GM18520 (cell line): ENCODE data around the gene BCL2L11.
A peak's percentile ranks its signal among the peaks of the same experiment; 100 is the strongest.

Source experiments
- ATAC-seq: cut with Tn5 transposase; IDR thresholded peaks from one replicate; pipeline ENCODE4 v1.9.1; 2021; ENCODE audit not compliant: unreplicated experiment

BCL2L11 gene

DNA sequence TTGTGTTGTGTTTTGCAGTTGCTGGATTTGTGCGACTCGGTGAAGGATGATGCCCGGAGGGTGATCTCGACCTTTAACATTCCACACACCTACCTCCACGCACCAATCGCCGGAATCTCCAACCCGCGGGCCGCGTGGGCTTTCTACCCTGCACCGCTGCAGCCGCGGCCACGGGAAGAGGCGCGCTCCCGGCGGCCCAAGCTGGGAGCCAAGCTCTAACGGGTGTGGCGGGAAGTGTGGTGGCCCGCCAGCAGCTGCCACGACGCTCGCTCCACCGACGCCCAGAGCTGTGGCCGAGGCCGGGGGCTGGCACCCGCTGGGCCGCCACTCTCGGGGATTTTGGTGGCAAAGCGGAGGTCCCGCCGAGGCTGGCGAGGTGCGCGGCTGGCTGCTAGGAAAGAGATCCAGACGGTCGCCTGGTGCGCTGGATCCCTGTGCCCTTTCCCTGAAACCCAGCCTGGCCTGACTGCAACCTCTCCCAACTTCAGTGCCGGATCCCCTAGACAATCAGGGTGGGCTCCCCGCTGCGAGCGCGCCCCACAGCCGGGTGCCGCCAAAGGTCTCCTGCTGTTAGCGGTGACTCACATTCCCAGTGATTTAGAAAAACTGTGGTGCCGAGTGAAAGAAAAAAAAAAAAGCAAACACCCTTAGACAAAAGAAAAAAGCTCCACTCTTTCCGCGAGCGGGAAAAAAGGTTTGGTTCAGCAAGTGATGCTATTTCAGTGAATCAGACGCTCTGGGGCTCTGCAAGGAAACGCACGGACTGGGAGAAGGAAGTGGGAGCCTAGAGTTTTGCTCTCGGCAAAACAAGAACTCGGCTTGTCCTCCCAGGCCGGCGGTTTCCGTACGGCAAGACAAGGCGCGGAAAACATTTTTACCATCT lies 2.9 kb upstream of the BCL2L11 start:
- ATAC-seq = no peak

DNA sequence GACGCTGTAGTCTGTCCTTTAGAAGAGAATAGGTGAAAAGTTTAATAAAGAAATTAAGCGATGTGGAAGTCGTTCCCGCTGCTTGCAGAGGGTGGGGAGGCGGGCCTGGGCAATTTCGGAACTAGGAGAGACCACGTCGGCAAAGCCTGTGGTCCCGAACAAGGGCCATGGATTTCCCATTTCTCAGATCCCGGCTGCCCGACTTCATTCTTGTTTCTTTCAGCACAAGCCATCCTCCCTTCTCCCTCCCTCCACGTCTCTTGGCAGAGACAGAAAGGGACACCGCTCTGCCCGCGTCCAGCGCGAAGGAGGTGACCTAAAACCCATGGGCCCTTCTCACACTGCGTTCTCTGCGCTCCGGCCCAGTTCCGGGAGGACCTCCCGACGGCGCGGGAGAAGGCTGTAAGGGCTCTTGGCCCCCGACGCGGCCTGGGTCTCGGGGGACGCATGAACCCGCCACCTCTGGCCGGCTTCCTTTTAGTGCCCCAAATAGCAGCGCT lies 2.2 kb upstream of the BCL2L11 start:
- ATAC-seq = no peak

DNA sequence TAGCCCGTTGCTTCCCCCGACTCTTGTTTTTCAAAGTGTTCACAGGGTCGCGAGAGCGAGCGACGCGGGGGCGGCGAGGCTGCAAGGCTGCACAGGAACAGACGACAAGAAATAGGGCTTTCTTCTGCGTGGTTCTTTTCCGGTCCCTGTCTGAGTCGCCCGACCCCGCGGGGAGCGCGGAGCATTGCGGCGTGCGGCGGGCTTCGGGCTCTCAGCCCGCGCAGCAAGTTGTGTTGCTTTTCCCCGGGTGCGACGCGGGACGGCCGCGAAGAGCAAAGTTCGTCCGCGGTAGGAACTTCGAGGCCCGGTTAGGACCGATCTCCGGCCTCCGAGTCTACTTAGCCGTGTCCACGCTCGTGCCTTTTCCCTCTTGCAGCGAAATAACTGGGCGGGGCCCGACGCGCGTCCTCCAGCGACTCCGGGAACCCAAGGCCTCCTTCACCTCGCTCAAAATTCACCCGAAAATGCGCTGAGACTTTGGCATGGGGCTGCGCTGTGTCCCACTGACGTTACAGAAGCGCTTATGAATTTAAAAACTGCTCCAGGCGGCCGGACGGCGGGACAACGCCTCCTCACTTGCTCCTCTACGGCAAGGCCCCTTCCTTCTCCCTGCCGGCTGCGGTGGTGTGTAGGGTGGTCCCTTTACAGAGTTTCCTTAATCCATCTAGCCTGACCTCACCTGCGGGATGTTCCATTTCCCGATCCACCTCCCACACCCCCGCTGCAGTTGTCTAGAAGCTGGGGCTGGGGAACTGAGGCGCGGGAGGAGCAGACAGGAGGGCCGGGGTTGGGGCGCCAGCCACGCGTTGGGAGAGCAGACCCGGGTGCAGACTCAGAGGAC lies 1.5 kb upstream of the BCL2L11 start:
- no peak for ATAC-seq

DNA sequence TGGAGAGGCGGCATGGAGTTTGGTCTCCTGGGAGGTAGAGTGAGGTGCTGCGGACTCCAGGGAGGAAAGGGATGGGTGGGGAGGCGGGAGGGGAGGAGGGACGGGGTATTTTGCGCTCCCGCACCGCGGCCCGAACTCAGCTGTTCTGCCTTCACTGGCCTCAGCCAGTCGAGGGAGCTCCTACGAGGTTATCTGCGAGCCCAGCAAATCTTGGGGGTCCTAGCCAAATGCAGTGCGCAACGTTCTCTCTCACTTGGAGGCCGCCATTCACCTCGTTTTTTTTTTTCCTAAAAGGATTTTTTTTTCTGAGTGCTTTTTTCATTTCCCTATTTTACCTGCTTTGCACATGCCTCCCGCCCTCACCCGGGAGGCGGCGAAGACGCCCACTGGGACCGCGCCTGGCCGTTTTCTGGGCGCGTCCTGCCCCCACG lies 877 bp upstream of the BCL2L11 start:
- no peak for ATAC-seq

DNA sequence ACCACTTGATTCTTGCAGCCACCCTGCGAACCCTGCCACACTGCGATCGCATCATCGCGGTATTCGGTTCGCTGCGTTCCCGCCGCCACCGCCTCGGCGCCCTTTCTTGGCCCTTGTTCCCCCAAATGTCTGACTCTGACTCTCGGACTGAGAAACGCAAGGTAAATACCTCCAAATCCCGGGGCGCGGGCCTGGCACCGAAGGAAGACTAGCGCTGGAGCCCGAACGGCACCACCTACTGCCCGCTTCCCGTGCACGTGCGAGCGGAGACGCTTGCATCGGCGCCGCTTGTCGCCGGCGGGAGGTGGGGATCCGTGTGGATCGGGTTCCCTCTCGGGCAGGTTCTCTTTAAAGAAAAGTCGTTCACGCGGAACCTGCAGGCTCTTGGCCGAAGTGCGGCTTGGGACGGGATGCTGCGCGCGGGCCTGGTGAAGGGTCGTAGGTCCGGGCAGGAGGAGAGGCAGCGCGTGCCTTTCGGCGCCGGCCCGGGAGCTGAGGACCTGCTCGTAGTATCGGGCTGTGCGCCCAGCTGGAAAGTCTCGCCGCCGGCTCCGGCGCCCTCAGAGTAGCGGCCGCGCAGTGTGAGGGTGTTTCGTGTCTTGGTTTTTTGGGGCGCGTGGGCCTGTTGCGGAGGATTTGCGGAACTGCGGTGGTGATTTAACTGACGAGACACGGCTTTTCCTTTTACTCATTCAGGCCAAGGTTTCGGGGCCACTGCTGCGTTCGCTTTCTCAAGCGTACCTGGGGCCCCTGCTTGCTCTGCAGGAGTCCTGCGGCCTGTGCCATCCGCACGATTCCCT lies 514 bp downstream of the BCL2L11 start:
- ATAC-seq = no peak

DNA sequence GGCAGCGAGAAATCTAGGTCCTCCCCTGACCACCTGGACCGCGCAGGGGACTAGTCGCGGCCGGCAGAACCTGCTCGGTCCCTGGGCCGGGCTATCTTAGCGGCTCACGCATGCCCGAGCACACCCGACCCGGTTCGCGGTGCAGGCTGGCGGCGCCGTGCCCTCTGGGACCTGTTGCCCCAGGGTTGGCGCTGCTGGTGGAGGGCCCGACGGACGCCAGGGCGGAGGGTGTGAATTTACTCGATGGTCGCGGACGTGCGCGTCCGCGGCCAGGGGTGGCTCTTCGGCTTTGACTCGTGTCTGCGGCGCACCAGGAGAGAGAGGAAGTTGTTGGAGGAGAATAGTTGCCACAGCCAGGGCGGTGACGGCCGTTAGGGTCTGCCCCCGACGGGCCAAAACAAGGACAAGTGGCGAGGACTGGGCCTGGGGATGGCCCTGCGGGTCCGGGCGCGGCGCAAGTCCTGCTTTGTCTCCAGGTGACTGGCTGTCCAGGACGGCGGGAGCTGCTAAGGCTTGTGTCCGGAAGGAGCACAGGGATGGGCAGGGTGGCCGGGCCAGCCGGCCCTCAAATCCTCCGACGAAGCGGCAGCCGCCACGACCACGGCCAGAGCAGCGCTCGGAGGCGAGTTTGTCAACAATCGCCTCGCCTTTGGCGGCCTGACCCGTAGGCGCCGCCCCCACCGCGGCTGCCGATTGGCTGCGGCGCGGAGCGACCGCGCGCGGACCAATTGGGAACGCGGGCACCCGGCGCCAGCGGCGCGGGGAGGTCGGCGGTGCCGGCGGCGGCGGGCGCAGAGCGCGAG lies 1.3 kb downstream of the BCL2L11 start:
- peak; percentile 44 for ATAC-seq

DNA sequence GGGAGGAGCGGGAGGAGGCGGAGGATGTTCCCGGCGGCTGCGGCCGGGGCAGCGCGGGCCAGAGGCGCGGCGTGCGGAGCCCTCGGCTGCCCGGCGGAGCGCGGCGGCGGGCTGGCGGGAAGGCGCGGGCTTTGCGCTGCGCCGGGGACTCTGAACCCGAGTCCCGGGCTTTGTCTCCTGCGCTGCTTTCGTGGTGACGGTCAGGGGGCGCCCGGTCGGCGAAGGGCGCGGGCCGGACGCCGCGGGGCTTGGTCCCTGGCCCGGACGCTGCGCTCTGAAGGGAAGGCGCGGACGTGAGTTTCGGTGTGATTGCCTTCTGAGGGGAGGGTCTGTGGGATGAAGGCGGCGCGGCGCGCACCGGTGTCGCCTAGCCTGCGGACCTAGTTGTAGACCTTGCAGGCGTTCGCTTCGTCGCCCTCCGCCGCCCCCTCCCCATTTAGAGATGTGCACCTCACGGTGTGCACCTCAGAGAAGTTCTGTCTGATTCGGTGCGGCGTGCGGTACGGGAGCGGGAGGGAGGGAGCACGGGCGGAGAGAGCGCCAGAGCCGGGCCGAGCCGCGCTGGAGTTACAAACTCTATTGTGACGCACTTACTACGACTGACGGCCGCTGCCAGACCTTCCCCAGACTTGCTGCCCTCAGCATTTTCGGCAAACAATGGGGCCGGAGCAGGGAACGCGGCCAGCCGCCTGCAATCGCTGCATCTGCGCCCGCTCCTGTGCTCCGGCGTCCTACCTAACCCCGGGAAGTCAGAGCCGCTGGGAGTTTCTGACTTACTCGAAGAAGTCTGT lies 2.1 kb downstream of the BCL2L11 start:
- ATAC-seq = peak; percentile 4

DNA sequence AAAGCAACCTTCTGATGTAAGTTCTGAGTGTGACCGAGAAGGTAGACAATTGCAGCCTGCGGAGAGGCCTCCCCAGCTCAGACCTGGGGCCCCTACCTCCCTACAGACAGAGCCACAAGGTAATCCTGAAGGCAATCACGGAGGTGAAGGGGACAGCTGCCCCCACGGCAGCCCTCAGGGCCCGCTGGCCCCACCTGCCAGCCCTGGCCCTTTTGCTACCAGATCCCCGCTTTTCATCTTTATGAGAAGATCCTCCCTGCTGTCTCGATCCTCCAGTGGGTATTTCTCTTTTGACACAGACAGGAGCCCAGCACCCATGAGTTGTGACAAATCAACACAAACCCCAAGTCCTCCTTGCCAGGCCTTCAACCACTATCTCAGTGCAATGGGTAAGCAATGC lies 3.0 kb downstream of the BCL2L11 start:
- ATAC-seq = no peak

DNA sequence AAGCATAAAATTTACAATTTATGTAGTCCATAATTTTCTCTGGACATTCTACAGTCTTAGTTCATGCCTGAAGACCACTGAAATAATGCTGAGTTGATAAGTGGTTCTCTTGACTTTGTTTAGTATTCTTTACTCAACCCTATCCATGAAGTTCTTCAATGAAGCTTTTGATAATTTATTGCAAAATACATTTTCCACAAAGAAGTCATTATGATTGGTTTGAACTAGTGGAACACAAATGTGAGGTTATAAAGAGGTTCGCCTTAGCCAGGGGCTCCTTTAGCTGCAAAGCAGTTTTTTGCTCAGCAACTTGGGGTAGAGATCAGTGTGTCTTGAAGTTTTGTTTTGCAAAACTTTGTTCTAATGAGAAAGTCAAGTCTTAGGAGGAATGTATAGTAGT lies 5.9 kb downstream of the BCL2L11 start:
- ATAC-seq = no peak

DNA sequence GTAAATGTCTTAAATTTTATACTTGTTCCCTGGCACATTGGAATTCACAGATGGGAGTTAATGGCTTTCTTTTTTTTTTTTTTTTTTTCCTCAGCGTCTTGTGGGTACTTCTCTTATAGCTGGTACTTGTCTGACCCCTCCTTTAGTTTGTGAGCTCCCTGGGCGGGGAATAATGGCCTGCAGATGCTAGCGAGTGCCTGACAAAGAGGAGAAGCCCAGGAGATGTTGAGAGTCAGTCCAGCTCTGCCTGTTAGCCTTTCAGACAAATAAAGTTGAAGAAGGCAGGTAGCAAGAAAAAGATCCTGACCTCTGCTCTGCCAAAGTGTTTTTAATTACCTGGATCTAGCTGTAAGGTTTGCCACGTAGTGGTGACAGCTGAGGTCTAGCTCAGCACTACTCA lies 6.6 kb downstream of the BCL2L11 start:
- ATAC-seq = no peak

DNA sequence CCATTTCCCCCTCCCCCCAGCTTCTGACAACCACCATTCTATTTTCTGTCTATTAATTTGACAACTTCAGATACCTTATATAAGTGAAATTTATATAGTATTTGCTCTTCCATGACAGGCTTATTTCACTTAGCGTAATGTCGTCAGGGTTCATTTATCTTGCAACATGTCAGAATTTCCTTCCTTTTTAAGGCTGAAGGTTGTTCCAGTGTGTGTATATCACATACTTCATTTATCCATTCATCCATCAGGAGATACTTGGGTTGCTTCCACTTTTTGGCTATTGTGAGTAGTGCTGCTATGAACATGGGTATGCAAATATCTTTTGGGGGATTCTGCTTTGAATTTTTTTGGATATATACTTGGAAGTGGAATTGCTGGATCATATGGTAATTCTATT lies 7.4 kb downstream of the BCL2L11 start:
- ATAC-seq = no peak

DNA sequence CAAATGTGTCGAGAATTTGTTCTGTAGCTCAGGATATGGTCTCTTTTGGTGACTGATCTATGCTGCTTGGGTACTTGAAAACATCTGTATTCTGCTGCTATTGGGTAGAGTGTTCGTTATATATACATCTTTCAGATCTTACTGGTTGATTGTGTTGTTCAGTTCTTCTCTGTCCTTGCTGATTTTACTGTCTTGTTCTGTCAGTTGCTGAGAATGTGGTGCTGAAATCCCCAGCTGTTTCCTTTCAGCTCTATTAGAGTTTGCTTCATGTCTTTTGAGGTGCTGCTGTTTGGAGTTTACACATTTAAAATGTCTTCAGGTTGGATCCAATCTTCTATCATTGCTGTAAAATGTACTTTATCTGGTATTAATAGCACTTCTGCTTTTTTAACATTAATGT lies 12.9 kb downstream of the BCL2L11 start:
- no peak for ATAC-seq

DNA sequence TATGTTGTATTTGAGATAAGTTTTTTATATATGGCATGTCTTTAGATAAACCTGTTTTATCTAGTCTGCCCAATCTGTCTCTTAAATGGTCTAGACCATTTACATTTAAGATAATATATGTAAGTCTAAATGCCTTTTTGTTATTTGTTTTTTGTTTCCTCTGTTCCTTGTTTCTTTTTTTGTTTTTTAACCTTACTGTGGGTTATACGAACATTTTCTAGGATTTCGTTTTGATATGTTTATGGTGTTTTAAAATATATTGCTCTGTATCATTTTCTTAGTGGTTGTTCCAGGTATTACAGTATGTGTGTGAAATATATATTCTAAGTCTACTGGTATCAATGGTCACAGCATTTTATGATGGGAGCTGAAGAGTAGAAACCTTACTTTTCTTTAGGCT lies 13.3 kb downstream of the BCL2L11 start:
- ATAC-seq = no peak

DNA sequence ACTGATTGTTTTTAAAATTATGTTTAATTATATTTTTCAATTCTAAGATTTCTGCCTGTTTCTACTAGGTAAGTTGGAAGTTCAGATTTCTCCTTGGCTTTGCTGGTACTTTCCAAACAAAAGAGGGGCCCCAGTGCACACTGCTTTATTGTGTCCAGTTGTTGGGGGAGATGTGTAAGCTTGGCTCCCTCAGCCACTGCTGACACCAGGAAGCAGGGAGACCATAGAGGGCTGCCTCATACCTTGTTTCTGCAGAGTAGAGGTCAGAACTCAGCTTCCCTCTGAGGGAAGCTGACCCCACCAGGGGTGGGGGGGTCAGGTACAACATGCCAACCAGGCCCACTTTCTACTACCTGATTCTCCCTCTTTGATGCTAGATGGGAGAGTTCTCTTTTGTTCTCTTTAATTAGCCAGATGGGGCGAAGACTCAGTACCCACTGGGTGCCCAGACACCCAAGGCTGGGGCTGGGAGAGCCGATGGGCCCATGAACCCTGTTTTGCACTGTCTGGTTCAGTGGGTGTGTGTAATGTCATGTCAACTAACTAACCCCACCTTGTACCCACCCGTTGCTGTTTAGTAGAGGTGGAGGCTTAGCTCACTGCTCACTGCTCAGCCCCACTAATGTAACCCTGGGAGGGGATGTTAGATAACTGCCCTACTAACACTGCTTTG lies 14.7 kb downstream of the BCL2L11 start:
- ATAC-seq = no peak

DNA sequence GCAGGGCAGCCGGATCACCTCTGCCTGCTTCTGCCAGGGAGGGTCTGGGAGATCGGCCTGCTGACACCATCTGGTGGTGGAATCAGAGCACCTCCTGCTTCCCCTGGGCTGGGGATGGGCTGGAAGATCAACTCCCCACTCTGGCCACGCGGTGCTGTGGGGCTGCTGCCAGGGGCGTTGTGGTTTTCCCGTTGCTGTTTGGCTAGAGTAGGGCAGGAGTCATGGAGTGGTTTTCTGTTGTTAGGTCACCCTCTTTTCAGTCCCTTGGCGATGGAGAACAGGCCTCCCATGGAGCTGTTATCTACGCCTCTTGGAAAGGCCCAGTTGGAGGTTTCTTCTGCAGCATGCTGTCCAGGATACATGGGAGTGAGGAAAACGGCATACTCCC lies 15.2 kb downstream of the BCL2L11 start:
- ATAC-seq = no peak

DNA sequence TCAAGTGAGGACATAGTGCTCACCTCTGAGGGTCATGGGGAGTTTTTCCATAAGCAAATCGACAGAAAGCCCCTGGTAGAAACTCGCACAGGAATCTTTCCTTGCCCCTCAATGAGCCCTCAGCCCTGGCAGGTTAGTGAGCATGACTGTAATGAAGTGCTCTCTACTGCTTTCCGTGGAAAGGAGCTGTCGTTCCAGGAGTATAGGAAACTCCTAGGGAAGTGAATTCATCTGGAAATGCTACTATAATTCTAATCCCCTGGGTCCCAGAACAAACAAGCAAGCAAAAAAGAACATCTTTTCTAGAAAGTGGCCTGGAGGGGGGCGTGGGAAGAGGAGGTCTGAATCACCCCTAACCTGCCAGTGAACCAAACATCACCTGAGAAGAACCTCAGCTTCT lies 18.1 kb downstream of the BCL2L11 start:
- ATAC-seq = no peak

DNA sequence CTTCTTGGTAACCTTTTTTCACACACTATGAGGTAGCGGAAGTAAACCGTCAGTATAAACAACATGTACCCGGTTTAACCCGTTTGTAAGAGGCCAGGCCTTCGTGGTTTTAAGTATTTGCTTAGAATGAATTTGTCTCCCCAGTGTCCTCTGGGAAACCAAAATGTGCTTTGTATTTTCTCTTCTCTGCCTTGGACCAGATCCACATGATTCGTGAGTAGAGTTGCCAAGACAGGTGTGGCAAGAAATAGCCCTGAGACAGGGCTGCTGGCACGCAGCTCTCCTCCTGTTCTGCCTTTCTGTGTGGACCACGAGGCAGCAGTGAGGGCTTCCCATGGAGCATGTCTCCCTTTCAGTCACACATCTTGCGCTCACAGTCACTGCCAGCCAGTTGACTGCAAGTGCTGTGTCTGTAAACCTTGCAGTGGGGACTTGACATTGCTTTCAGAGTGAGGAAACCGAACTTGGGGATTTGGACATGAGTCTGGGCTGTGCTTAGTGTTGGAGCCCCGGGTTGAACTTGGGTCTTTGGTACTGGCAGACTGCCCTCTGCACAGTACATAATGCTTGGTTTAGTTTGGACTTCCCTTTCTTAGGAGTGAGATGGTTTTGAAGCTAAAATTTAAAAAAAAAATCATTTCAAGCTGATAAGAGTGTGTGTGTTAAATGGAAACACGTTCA lies 19.1 kb downstream of the BCL2L11 start:
- no peak for ATAC-seq

DNA sequence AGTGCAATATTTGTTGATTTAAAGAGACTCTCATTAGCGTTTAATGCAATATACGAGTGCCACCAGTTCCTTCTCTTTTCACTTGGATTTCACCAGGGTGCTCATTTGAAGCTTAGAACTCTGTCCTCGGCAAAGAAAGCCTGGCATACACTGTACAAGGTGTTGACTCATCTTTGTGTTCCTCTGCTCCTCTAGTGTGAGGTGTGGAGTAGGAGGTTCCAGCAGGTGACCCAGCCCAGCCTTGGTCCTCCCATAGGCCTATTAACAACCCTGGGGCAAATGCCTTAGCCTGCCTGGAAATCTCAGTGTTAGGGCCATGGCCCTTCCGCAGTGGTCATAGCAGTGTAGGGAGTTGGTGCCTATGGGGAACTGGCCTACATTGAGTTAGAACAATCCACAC lies 20.1 kb downstream of the BCL2L11 start:
- ATAC-seq = no peak
